HepG2 (cell line): ENCODE results near the gene PELI1. TPM values are rescaled to one million over a fixed set of nuclear protein-coding genes. Genes with fewer than 3 reads are reported as not detected.
A peak's percentile ranks its signal among the peaks of the same experiment; 100 is the strongest.

Experiments
- ATAC-seq: fragments of 200-7000 bp; cut with Tn5 transposase; 3 replicates; pipeline ENCODE4 v1.9.1; 2020; ENCODE audit warnings: mild to moderate bottlenecking, moderate library complexity
- BruUV-seq: library from RNA; stranded (reverse); fragments of 400-500 nt; replicated peaks from 2 replicates; lab custom pipeline; 2021; lab: Mats Ljungman, UMichigan
- CTCF ChIA-PET: fragments of 300-600 bp; formaldehyde crosslinking; extraction: SDS; loops from one replicate; lab custom pipeline; 2021; ENCODE audit warnings: low total read pairs, inconsistent platforms, low intra/inter-chr PET ratio; lab: Yijun Ruan, JAX
- POLR2A ChIA-PET: fragments of 350-600 bp; sonication (Branson Sonifier 250); formaldehyde crosslinking; loops from one replicate; lab custom pipeline; 2020; ENCODE audit warnings: antibody characterized with exemption, inconsistent platforms; lab: Yijun Ruan, JAX
- DNase-seq: peaks from one replicate; pipeline ENCODE4 v3.0.0-alpha.2; 2015; ENCODE audit warnings: low spot score
- FAIRE-seq: peaks from 3 replicates; lab custom pipeline; 2011; peaks lifted over from hg19 to GRCh38; lab: Jason Lieb, UNC
- H2AFZ ChIP-seq: one replicate; pipeline ENCODE4 v1.6.1; 2011; ENCODE audit warnings: low read length, inconsistent platforms
- H3K27ac ChIP-seq: fragments of 300-600 bp; 3 replicates; pipeline ENCODE4 v1.8.0; 2011; ENCODE audit warnings: mixed run types, mild to moderate bottlenecking, mixed read lengths, low read length, inconsistent platforms; ENCODE audit not compliant: insufficient read depth; ENCODE audit errors: extremely low read length
- H3K27me3 ChIP-seq, 2 experiments: fragments of 200-600 bp in 1 of 2; 2 replicates in 1 of 2; 3 replicates in 1 of 2; pipeline versions ENCODE4 v1.6.0 to v1.8.0; 2011; ENCODE audit warnings: low read length in 2 of 2, mild to moderate bottlenecking in 2 of 2, moderate library complexity in 2 of 2, inconsistent platforms in 1 of 2; ENCODE audit not compliant: insufficient read depth in 2 of 2, control insufficient read depth in 1 of 2
- H3K36me3 ChIP-seq, 2 experiments: fragments of 200-600 bp in 1 of 2; replicated peaks in 1 of 2; 2 replicates in 1 of 2; 3 replicates in 1 of 2; pipeline versions ENCODE4 v1.5.1 to v1.8.0; 2011; ENCODE audit warnings: low read length in 2 of 2, inconsistent platforms in 1 of 2; ENCODE audit not compliant: insufficient read depth in 2 of 2, control insufficient read depth in 1 of 2
- H3K4me1 ChIP-seq: 2 replicates; pipeline ENCODE4 v1.5.1; 2012; ENCODE audit warnings: low read length, inconsistent platforms; ENCODE audit not compliant: insufficient read depth
- H3K4me2 ChIP-seq: 2 replicates; pipeline ENCODE4 v1.6.0; 2011; ENCODE audit warnings: low read depth, low read length, inconsistent platforms
- H3K4me3 ChIP-seq, 3 experiments: fragments of 200-600 bp in 1 of 3; sonication (generic), shearing (Covaris generic) in 1 of 3; replicated peaks in 1 of 3; 2 replicates each; pipeline ENCODE4 v1.5.1; 2011 to 2016; ENCODE audit warnings: low read length in 3 of 3, inconsistent platforms in 2 of 3, low read depth in 2 of 3, mild to moderate bottlenecking in 2 of 3, control low read depth in 1 of 3, mixed read lengths in 1 of 3; ENCODE audit not compliant: insufficient read depth in 1 of 3
- H3K79me2 ChIP-seq: one replicate; pipeline ENCODE4 v1.6.1; 2011; ENCODE audit warnings: low read length, inconsistent platforms; ENCODE audit not compliant: insufficient read depth
- H3K9ac ChIP-seq: 2 replicates; pipeline ENCODE4 v1.6.0; 2011; ENCODE audit warnings: mild to moderate bottlenecking, low read depth, low read length, inconsistent platforms; ENCODE audit not compliant: insufficient read depth
- H3K9me3 ChIP-seq: 2 replicates; pipeline ENCODE4 v1.5.1; 2012; ENCODE audit warnings: mild to moderate bottlenecking, low read length
- H4K20me1 ChIP-seq: 2 replicates; pipeline ENCODE4 v1.6.0; 2011; ENCODE audit warnings: inconsistent platforms, mild to moderate bottlenecking, low read length, moderate library complexity; ENCODE audit not compliant: insufficient read depth
- ADNP ChIP-seq: sonication (generic); formaldehyde crosslinking; IDR thresholded peaks from 2 replicates; pipeline ENCODE4 v1.4.0; 2020; ENCODE audit warnings: missing genetic modification reagents
- HNRNPK ChIP-seq: fragments of 200-400 bp; formaldehyde crosslinking; IDR thresholded peaks from 2 replicates; pipeline ENCODE4 v1.6.1; 2018; ENCODE audit warnings: low read length, low read depth, moderate library complexity, mild to moderate bottlenecking; ENCODE audit not compliant: poor library complexity, severe bottlenecking
- KDM5A ChIP-seq: fragments of 200-600 bp; sonication (generic); IDR thresholded peaks from 2 replicates; pipeline ENCODE4 v1.7.0; 2018; ENCODE audit warnings: antibody characterized with exemption, mild to moderate bottlenecking, low read length, borderline replicate concordance
- ZNF232 ChIP-seq: sonication (generic); formaldehyde crosslinking; IDR thresholded peaks from 2 replicates; pipeline ENCODE4 v1.4.0; 2020; ENCODE audit warnings: missing genetic modification reagents, borderline replicate concordance
- ZNF629 ChIP-seq: sonication (generic); formaldehyde crosslinking; conservative IDR thresholded peaks from 2 replicates; pipeline ENCODE4 v1.5.0; 2020; ENCODE audit warnings: missing genetic modification reagents
- WGBS: methylation state at CpG from one replicate; pipeline ENCODE4 v1.1.6; 2017; ENCODE audit warnings: low lambda C conversion rate; 5-methylcytosine and 5-hydroxymethylcytosine counted together
- in situ Hi-C: cut with HindIII; loops from 2 replicates; pipeline ENCODE4 v1.10.0; 2017; ENCODE audit warnings: low pct_unique_long_range_greater_than_20kb; ENCODE audit not compliant: extremely low pct_ligation_motif_present
- intact Hi-C: fragments of 100-400 bp; cut with micrococcal nuclease; formaldehyde crosslinking; loops from one replicate; pipeline ENCODE4 v1.10.0; 2022; ENCODE audit not compliant: unreplicated experiment
- polyA plus RNA-seq, 8 experiments: library from polyadenylated mRNA; depleted of rRNA in 3 of 8; stranded (reverse) in 7 of 8; unstranded in 1 of 8; fragments of >200 nt; fragmentation: Illumina TruSeq in 4 of 8; extraction: Trizol in 4 of 8; gene quantifications; 2 replicates each; pipeline versions ENCODE4 v1.2.1 to v1.2.3, GENCODE V29; 2011 to 2016; ENCODE audit warnings: low read depth in 4 of 8, missing spikeins in 1 of 8, mixed read lengths in 1 of 8; ENCODE audit not compliant: insufficient read depth in 1 of 8
- total RNA-seq, 5 experiments: library from RNA; depleted of rRNA; stranded (reverse); fragments of >200 nt; fragmentation: Illumina TruSeq; extraction: Trizol; gene quantifications; 2 replicates each; pipeline ENCODE4 v1.2.3, GENCODE V29; 2016; ENCODE audit warnings: low read depth in 1 of 5
- TF ChIP-seq, protein P1 (sequence below): sonication (generic); formaldehyde crosslinking; IDR thresholded peaks from 2 replicates; pipeline ENCODE4 v1.4.0; 2020; ENCODE audit warnings: missing genetic modification reagents
- TF ChIP-seq, protein P2 (sequence below): sonication (generic); formaldehyde crosslinking; IDR thresholded peaks from 2 replicates; pipeline ENCODE4 v1.4.0; 2020; ENCODE audit warnings: mild to moderate bottlenecking, missing genetic modification reagents
- TF ChIP-seq, protein P3 (sequence below): sonication (generic); formaldehyde crosslinking; IDR thresholded peaks from 2 replicates; pipeline ENCODE4 v1.5.0; 2020; ENCODE audit warnings: missing genetic modification reagents, mild to moderate bottlenecking, borderline replicate concordance

Gene PELI1
- total and polyA plus RNA-seq, 2 of the 13 experiments (the other 11 are each of a cell fraction or from before 2014, with no cell fraction given): 12.5 to 16.2 TPM

DNA sequence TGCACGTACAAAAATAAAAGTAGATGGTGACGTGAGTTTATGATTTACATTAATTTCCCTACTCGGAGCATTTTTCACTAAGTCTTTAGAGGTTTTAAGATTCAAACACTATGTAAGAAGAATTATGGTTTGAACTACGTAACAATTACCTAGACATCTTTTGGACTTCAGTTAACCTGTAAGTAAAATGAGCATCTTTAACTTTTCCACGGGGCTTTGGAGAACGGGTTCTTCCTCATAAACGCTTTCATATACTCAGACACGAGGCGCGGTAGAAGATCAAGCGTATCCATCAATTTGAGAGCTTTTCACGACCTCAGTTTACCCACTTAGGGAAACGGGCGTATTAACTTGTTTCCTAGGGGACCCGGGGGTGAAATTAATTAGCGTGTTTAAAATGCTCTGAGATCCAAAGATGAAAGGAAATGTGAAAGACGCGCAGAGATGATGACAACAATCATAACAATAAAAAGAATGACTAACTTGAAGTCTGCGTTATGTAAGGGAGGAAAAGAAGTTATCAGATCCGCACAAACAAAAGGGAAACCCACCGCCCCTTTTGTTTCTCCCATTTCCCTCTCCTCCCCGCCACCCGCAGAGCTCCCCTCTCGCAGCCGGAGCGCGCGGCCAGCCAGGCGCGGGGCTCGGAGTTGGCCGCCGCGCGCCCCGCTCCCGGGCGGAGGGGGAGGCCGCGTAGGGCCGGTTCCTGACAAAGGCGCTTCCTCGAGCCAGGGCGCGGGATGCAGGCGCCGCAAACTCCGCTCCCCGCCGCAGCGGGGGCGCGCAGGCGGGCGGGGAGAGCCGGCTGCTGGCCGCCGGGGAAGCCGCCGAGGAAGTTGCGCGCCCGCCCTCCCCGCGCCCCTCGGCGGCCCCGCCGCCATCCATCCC, 807 bp downstream of the PELI1 start:
- WGBS: 1% methylated on average over 28 of the region's 69 CpGs
- H3K27ac ChIP-seq: peak overlapping the region; percentile 88
- peaks cover 44% of the 10 kb centered on the region for H3K4me1 ChIP-seq
- H3K4me2 ChIP-seq: peak overlapping the region; percentile 82
- CTCF ChIA-PET: no interaction called here
- H3K27me3 ChIP-seq: no peaks in the 10 kb centered on the region; a peak in 1 of 5 replicates
- no peaks in the 10 kb centered on the region for H3K9me3 ChIP-seq
- POLR2A ChIA-PET: interaction anchor here (0.9 to 1.3 kb wide), 2 partner anchors 37 to 38 kb away, joined by 3 to 4 read pairs; no protein-coding TSS in a partner anchor
- no peak overlapping the region for H2AFZ ChIP-seq
- peak overlapping the region; percentile 93 for H3K9ac ChIP-seq
- DNase-seq: peak; percentile 21
- peaks cover 2 to 4% of the 10 kb centered on the region in 2 experiments; a peak in 1 of 5 replicates for H3K36me3 ChIP-seq
- intact Hi-C loops: loop anchor here (2.0 to 5.0 kb wide), 4 partner anchors 36 to 169 kb away; no protein-coding TSS in a partner anchor
- H3K79me2 ChIP-seq: peaks cover 52% of the 10 kb centered on the region
- BruUV-seq: TSS peak; percentile 70
- peaks cover 3% of the 10 kb centered on the region; the same call in 1 of the 2 replicates for H4K20me1 ChIP-seq
- no peak; the same call in 2 of the 3 replicates for ATAC-seq
- no peak for FAIRE-seq
- peak overlapping the region; percentile 90 to 100 (median 95) for H3K4me3 ChIP-seq
- in situ Hi-C loops: no loop called here
- TF ChIP-seq, protein P1, sequence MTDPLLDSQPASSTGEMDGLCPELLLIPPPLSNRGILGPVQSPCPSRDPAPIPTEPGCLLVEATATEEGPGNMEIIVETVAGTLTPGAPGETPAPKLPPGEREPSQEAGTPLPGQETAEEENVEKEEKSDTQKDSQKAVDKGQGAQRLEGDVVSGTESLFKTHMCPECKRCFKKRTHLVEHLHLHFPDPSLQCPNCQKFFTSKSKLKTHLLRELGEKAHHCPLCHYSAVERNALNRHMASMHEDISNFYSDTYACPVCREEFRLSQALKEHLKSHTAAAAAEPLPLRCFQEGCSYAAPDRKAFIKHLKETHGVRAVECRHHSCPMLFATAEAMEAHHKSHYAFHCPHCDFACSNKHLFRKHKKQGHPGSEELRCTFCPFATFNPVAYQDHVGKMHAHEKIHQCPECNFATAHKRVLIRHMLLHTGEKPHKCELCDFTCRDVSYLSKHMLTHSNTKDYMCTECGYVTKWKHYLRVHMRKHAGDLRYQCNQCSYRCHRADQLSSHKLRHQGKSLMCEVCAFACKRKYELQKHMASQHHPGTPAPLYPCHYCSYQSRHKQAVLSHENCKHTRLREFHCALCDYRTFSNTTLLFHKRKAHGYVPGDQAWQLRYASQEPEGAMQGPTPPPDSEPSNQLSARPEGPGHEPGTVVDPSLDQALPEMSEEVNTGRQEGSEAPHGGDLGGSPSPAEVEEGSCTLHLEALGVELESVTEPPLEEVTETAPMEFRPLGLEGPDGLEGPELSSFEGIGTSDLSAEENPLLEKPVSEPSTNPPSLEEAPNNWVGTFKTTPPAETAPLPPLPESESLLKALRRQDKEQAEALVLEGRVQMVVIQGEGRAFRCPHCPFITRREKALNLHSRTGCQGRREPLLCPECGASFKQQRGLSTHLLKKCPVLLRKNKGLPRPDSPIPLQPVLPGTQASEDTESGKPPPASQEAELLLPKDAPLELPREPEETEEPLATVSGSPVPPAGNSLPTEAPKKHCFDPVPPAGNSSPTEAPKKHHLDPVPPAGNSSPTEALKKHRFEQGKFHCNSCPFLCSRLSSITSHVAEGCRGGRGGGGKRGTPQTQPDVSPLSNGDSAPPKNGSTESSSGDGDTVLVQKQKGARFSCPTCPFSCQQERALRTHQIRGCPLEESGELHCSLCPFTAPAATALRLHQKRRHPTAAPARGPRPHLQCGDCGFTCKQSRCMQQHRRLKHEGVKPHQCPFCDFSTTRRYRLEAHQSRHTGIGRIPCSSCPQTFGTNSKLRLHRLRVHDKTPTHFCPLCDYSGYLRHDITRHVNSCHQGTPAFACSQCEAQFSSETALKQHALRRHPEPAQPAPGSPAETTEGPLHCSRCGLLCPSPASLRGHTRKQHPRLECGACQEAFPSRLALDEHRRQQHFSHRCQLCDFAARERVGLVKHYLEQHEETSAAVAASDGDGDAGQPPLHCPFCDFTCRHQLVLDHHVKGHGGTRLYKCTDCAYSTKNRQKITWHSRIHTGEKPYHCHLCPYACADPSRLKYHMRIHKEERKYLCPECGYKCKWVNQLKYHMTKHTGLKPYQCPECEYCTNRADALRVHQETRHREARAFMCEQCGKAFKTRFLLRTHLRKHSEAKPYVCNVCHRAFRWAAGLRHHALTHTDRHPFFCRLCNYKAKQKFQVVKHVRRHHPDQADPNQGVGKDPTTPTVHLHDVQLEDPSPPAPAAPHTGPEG: peak; percentile 26; the same call in 1 of the 2 replicates
- TF ChIP-seq, protein P2, sequence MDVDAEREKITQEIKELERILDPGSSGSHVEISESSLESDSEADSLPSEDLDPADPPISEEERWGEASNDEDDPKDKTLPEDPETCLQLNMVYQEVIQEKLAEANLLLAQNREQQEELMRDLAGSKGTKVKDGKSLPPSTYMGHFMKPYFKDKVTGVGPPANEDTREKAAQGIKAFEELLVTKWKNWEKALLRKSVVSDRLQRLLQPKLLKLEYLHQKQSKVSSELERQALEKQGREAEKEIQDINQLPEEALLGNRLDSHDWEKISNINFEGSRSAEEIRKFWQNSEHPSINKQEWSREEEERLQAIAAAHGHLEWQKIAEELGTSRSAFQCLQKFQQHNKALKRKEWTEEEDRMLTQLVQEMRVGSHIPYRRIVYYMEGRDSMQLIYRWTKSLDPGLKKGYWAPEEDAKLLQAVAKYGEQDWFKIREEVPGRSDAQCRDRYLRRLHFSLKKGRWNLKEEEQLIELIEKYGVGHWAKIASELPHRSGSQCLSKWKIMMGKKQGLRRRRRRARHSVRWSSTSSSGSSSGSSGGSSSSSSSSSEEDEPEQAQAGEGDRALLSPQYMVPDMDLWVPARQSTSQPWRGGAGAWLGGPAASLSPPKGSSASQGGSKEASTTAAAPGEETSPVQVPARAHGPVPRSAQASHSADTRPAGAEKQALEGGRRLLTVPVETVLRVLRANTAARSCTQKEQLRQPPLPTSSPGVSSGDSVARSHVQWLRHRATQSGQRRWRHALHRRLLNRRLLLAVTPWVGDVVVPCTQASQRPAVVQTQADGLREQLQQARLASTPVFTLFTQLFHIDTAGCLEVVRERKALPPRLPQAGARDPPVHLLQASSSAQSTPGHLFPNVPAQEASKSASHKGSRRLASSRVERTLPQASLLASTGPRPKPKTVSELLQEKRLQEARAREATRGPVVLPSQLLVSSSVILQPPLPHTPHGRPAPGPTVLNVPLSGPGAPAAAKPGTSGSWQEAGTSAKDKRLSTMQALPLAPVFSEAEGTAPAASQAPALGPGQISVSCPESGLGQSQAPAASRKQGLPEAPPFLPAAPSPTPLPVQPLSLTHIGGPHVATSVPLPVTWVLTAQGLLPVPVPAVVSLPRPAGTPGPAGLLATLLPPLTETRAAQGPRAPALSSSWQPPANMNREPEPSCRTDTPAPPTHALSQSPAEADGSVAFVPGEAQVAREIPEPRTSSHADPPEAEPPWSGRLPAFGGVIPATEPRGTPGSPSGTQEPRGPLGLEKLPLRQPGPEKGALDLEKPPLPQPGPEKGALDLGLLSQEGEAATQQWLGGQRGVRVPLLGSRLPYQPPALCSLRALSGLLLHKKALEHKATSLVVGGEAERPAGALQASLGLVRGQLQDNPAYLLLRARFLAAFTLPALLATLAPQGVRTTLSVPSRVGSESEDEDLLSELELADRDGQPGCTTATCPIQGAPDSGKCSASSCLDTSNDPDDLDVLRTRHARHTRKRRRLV (CRISPR knock-in tag): no peak
- TF ChIP-seq KDM5A (peak; percentile 71; the same call in 1 of the 2 replicates), HNRNPK (peak; percentile 41), ZNF232 (CRISPR knock-in tag) (no peak), ADNP (CRISPR knock-in tag) (no peak), ZNF629 (CRISPR knock-in tag) (peak; percentile 90)
- TF ChIP-seq, protein P3, sequence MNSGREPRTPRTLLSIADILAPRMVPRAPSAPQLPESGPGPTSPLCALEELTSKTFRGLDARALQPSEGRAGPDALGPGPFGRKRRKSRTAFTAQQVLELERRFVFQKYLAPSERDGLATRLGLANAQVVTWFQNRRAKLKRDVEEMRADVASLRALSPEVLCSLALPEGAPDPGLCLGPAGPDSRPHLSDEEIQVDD (CRISPR knock-in tag): no peak
